GM15510 (cell line): Measurements from ENCODE around the gene SUPT4H1.

ENCODE experiments used
- POLR2A ChIP-seq: IDR thresholded peaks from 3 replicates; pipeline ENCODE4 v1.6.1; 2011; ENCODE audit warnings: borderline replicate concordance; ENCODE audit not compliant: insufficient read length; ENCODE audit errors: extremely low read depth

Gene SUPT4H1

GRCh38 chr17:58358408-58359172, 6.6 kb upstream of the SUPT4H1 start:
- no peak for TF ChIP-seq POLR2A

GRCh38 chr17:58357312-58358297, 5.6 kb upstream of the SUPT4H1 start:
- TF ChIP-seq POLR2A: no peak

DNA sequence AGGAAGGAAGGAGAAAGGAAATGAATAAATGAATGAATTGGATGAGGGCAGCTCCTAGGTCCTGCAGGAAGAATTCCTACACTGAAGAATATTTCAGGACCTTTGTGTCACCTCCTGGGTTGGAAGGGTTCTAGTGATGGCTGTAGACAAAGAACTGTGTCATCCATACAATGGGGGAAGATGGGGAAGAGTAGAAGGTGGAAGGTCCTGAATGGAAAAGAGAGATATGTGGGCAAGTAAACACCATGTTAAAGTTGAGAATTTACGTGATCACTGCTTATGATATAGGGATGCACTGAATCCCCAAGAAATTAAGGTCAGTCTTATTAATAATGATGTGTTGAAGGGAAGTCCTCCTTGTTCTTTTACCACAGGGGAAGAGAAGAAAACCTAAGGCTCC, 4.2 kb upstream of the SUPT4H1 start:
- no peak for TF ChIP-seq POLR2A

- TF ChIP-seq POLR2A: no peak
Measured at GRCh38 chr17:58354541-58355216, 2.7 kb upstream of the SUPT4H1 start.

DNA sequence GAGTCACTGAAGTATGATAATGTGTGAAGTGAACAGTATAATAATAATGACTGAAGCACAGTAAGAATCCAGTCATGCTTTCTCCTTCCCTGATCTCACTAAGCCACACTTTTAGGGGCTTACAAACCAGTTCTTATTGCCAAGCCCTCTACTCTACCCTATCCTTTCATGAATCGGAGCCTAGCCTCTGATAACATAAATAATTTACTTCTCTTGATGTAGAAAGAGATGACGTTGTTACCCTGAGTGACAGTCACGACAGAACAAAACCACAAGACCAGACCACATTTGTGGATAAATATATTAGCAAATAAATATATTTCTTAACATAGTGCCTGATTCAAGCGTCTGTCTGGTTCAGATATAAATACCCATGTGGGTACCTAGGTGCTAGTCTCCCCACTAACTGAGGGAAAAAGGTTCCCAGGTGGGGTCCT, 1.4 kb upstream of the SUPT4H1 start:
- TF ChIP-seq POLR2A: no peak

GRCh38 chr17:58352596-58353388, 791 bp upstream of the SUPT4H1 start:
- peak; percentile 30 for TF ChIP-seq POLR2A

DNA sequence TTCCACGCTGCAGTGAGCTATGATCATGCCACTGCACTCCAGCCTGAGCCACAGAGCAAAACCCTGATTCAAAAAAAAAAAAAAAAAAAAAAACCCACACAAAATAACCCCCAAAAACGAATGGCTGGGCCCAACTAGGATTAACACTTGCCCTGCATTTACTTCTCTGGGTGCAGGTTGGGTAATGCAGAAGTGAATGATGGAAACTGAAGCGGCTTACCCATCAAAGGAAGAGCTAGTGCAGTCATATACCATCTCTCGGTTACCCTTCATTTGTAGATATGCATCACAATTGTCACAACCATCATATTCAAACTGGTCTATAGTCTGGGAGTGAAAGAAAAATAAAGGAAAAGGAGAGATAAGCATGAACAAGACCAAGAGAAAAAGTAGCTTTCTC, 819 bp downstream of the SUPT4H1 start:
- TF ChIP-seq POLR2A: no peak

- no peak for TF ChIP-seq POLR2A
Measured at GRCh38 chr17:58348038-58348437, 4.0 kb downstream of the SUPT4H1 start.

GRCh38 chr17:58345500-58345899, 6.5 kb downstream of the SUPT4H1 start:
- no peak for TF ChIP-seq POLR2A

- no peak for TF ChIP-seq POLR2A
Measured at GRCh38 chr17:58344791-58345157, 7.2 kb downstream of the SUPT4H1 start.

DNA sequence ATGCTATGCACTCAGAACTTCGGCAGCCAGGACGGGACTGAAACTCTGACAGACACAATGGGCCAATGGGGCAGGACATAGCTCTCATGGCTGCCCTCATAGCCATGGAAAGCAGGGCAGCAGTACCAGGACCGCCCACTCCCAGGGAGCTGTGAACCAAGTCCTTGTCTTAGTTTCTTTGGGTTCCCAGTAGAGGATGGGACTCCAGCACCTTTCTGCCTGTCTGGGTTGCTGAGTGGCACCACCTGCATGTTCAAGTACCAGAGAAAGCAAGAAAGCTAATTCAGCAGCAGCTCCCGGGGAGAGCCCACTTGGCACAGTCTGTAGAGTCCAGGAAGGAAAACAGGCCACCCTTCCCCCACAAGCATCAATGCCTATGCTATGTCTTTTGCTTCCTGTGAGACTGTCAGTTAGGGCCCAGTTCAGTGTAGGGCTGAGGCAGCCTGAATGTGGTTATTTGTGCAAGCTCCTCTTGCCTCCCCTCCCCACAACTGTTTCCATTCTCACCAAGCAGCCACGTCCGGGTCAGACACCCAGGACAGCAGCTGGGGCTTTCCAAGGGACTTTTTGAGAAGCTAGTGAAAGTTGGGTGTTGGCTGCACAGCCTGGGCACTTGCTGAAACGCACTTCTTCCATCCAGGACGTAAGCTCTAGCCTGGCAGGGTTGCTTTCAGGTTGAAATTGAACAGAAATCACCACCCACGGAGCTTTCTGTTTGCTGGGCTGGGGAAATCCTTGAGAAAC, 7.8 kb downstream of the SUPT4H1 start:
- peak; percentile 56 for TF ChIP-seq POLR2A

DNA sequence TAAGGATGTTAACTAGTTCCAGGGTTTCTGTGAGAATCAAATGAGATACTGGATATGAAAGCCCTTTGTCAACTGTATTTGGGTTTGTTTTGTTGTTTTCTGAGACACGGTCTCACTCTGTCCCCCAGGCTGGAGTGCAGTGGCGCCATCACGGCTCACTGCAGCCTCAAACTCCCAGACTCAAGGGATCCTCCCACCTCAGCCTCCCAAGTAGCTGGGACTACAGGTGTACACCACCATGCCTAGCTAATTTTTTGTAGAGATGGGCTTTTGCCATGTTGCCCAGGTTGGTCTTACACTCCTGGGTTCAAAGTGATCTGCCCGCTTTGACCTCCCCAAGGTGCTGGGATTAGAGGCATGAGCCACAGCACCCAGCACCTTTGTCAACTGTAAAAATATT, 8.9 kb downstream of the SUPT4H1 start:
- no peak for TF ChIP-seq POLR2A

GRCh38 chr17:58341861-58342475, 10.0 kb downstream of the SUPT4H1 start:
- TF ChIP-seq POLR2A: no peak
